ENCODE data around the gene UCHL1. TPM values are rescaled to one million over a fixed set of nuclear protein-coding genes. Genes with fewer than 3 reads are reported as not detected.
"Not testable (repeated sequence)": the region's sequence is repeated elsewhere in the genome, so short reads cannot be mapped to it uniquely, and the experiment has no call there.

UCHL1 gene
- polyA plus RNA-seq, 1 experiment = 1,872 TPM

DNA sequence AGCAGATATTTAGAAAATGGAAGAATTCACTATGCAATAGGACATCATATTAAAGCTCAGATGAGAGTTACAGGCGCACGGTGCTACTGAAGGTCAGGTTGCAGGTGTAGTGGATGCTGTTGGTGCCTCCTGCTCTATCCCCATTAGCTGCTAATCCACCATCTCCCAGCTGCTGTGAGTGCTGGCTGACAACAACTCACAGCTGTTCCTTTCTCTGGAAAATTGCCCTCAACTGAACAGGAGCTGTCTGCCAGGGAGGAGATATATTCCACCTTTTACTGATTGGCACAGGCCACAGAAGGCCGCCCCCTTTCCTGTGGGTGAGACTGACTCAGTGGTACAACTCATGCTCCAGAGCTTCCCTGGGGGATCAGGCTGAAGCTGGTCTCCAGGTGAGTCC lies 48.7 kb downstream of the UCHL1 start:
- H3K27me3 ChIP-seq (ENCODE audit: control insufficient read depth, insufficient read depth, low read length) = peaks cover 2% of the 10 kb centered on the region
- no peak overlapping the region for H3K27ac ChIP-seq (ENCODE audit: low read depth, low read length)
- CTCF ChIA-PET = interaction anchor here (1.1 to 1.2 kb wide), 2 partner anchors 338 to 356 kb away, joined by 3 to 9 read pairs; no protein-coding TSS in a partner anchor
- TF ChIP-seq, protein P1, sequence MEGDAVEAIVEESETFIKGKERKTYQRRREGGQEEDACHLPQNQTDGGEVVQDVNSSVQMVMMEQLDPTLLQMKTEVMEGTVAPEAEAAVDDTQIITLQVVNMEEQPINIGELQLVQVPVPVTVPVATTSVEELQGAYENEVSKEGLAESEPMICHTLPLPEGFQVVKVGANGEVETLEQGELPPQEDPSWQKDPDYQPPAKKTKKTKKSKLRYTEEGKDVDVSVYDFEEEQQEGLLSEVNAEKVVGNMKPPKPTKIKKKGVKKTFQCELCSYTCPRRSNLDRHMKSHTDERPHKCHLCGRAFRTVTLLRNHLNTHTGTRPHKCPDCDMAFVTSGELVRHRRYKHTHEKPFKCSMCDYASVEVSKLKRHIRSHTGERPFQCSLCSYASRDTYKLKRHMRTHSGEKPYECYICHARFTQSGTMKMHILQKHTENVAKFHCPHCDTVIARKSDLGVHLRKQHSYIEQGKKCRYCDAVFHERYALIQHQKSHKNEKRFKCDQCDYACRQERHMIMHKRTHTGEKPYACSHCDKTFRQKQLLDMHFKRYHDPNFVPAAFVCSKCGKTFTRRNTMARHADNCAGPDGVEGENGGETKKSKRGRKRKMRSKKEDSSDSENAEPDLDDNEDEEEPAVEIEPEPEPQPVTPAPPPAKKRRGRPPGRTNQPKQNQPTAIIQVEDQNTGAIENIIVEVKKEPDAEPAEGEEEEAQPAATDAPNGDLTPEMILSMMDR (IDR thresholded peaks at IDR 0.05; ENCODE audit: low read depth, low read length) = no peak
- no peak overlapping the region for H3K4me3 ChIP-seq (ENCODE audit: low read depth, low read length)
- POLR2A ChIA-PET = no interaction called here
- no peaks in the 10 kb centered on the region for H3K9me3 ChIP-seq (ENCODE audit: control insufficient read depth, insufficient read depth, low read length)
- DNase-seq (ENCODE audit: low read depth, low spot score) = no peak

DNA sequence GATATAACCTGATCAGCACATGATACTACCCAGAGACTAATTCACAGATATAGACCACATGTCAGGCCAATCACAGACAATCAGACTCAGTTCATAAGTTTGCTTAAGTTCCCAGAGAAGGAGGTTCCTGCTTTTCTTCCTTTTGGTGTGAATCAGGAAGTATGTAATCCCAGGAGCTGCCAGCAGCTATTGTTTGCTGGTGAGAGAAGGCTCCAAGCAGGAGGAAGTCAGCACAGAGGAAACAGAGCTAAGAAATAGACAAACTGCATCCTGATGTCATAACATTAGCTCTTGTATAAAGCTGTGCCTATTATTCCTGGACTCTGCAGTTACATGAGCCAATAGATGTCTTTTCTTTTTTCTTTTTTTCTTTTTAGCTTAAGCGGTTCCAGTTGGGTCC lies 50.9 kb downstream of the UCHL1 start:
- Histone ChIP-seq H3K9me3 (ENCODE audit: control insufficient read depth, insufficient read depth, low read length) (no peaks in the 10 kb centered on the region), H3K27me3 (ENCODE audit: control insufficient read depth, insufficient read depth, low read length) (peaks cover 2% of the 10 kb centered on the region), H3K4me3 (ENCODE audit: low read depth, low read length) (no peak overlapping the region), H3K27ac (ENCODE audit: low read depth, low read length) (no peak overlapping the region)
- TF ChIP-seq, protein P1 (IDR thresholded peaks at IDR 0.05; ENCODE audit: low read depth, low read length) = no peak
- ChIA-PET POLR2A (no interaction called here), CTCF (interaction anchor here (1.3 kb wide), 1 partner anchor 354 kb away, joined by 3 read pairs; no protein-coding TSS in a partner anchor)
- DNase-seq (ENCODE audit: low read depth, low spot score) = no peak

DNA sequence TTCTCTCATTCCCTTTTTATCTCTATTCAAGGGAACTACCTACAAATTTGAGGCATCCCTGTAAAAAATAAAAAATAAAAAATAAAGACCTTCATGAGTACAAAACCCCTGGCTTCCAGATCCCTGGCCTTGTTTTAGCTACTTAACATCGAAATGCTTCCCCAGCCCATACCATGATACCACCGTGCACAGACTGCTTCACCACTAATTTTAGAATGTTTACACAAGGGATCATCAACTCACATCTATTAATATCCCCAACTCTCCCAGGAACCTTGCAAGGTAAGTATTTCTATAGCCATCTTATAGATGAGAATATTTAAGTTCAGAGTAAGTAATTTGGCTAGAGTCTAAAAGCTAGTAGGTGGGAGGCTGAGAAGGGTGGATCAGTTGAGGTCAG lies 51.7 kb downstream of the UCHL1 start:
- Histone ChIP-seq H3K27me3 (ENCODE audit: control insufficient read depth, insufficient read depth, low read length) (peaks cover 2% of the 10 kb centered on the region), H3K4me3 (ENCODE audit: low read depth, low read length) (no peak overlapping the region), H3K9me3 (ENCODE audit: control insufficient read depth, insufficient read depth, low read length) (no peaks in the 10 kb centered on the region), H3K27ac (ENCODE audit: low read depth, low read length) (no peak overlapping the region)
- CTCF ChIA-PET = interaction anchor here (1.3 kb wide), 1 partner anchor 353 kb away, joined by 3 read pairs; no protein-coding TSS in a partner anchor
- no peak for DNase-seq (ENCODE audit: low read depth, low spot score)
- POLR2A ChIA-PET = no interaction called here
- TF ChIP-seq, protein P1 (IDR thresholded peaks at IDR 0.05; ENCODE audit: low read depth, low read length) = no peak

DNA sequence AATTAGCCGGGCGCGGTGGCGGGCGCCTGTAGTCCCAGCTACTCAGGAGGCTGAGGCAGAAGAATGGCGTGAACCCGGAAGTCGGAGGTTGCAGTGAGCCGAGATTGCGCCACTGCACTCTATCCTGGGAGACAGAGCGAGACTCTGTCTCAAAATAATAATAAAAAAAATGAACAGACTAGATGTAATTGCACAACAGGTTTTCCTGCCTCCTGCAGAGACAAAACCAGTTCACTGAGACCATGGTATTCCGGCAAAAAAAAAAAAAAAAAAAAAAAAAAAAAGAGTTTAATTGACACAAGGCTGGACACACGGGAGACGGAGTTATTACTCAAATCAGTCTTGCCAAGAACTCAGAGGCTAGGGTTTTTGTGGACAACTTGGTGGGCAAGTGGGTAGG lies 58.7 kb downstream of the UCHL1 start:
- DNase-seq (ENCODE audit: low read depth, low spot score); H3K9me3 ChIP-seq (ENCODE audit: control insufficient read depth, insufficient read depth, low read length); H3K4me3 ChIP-seq (ENCODE audit: low read depth, low read length); H3K27ac ChIP-seq (ENCODE audit: low read depth, low read length); CTCF ChIA-PET; H3K27me3 ChIP-seq (ENCODE audit: control insufficient read depth, insufficient read depth, low read length): not testable (repeated sequence)
- POLR2A ChIA-PET = interaction anchor here (0.7 kb wide), 1 partner anchor 1958 kb away, joined by 5 read pairs; no protein-coding TSS in a partner anchor

DNA sequence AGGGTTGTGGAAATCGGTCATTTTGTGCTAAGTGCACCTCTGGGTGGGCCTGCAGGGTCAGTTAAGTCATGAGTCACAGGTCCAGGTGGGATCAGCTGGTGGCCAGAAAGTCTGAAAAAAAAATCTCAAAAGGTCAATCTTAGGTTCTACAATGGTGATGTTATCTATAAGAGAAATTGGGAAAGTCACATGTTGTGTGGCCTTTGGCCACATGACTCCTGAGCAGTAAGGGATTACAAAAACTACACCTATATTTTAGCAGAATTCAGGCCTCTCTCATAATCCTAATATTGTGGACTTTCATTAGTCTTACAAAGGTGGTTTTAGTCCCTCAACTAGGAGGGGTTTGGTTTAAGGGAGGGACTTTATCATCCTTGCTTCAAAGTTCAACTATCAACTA lies 59.1 kb downstream of the UCHL1 start:
- no peak overlapping the region for H3K4me3 ChIP-seq (ENCODE audit: low read depth, low read length)
- ChIA-PET CTCF (no interaction called here), POLR2A (interaction anchor here (0.7 kb wide), 1 partner anchor 1959 kb away, joined by 5 read pairs; no protein-coding TSS in a partner anchor)
- TF ChIP-seq, protein P1 (IDR thresholded peaks at IDR 0.05; ENCODE audit: low read depth, low read length) = no peak
- H3K27me3 ChIP-seq (ENCODE audit: control insufficient read depth, insufficient read depth, low read length) = no peaks in the 10 kb centered on the region
- no peaks in the 10 kb centered on the region for H3K9me3 ChIP-seq (ENCODE audit: control insufficient read depth, insufficient read depth, low read length)
- no peak overlapping the region for H3K27ac ChIP-seq (ENCODE audit: low read depth, low read length)
- DNase-seq (ENCODE audit: low read depth, low spot score) = no peak

Small RNA genes lying within 50 kb of the gene (small RNA-seq; reads per million reads assigned to genes)
- gene RF00019 (ENCODE audit: insufficient read length, low read depth) = not detected

Other genes with a start within 250 kb of the UCHL1 start
- gene APBB2, start 42.4 kb upstream of the UCHL1 start, polyA plus RNA-seq (2011; rRNA removed) = 52.7 and 52.8 TPM in 2 replicates